HG02973 (cell line): ENCODE data around the gene LRRC28.

Experiments used
- ATAC-seq: cut with Tn5 transposase; IDR thresholded peaks from one replicate; pipeline ENCODE4 v1.9.1; 2021; ENCODE audit warnings: moderate library complexity; ENCODE audit not compliant: unreplicated experiment

The LRRC28 gene

GRCh38 chr15:99305761-99306505, 54.7 kb downstream of the LRRC28 start:
- no peak for ATAC-seq

GRCh38 chr15:99306694-99307338, 55.5 kb downstream of the LRRC28 start:
- no peak for ATAC-seq

- ATAC-seq: no peak
Observed at GRCh38 chr15:99307735-99308134, 56.5 kb downstream of the LRRC28 start.

DNA sequence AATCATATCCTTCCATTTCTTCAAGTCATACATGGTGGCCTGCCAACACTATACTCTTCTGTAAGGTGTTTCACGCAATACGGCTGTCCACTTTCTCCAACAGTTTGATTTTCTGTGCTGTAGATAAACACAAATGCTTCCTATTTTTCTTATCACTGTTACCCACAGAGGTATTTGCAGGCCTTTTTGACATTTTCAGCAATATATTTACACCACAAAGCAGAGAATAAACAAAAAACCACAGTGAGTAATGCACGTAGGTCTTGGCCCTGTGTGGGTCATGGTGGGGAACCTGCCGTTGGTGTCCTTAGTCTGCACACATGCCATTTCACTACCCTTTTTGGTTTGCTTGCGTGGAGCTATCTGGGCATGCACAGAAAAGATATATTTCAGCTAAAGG, 59.5 kb downstream of the LRRC28 start:
- no peak for ATAC-seq

- ATAC-seq: no peak
Observed at GRCh38 chr15:99312228-99312627, 60.9 kb downstream of the LRRC28 start.

DNA sequence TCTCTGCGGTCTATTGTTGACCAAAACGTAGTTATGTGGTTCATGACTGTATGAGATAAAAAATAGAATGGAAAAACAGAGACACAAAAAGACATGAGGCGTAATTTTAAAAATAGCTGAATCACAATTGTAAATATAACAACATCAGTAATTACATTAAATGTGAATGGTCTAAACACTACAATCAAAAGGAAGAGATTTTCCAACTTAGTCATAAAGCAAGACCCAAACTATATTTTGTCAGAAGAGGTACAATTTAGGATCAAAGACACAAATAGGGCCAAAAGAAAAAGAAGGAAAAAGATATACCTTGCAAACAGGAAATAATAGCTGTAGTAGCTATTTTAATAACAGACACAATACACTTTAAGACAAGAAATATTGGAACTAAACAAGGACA, 61.5 kb downstream of the LRRC28 start:
- ATAC-seq: no peak

- no peak for ATAC-seq
Observed at GRCh38 chr15:99315636-99316035, 64.4 kb downstream of the LRRC28 start.

DNA sequence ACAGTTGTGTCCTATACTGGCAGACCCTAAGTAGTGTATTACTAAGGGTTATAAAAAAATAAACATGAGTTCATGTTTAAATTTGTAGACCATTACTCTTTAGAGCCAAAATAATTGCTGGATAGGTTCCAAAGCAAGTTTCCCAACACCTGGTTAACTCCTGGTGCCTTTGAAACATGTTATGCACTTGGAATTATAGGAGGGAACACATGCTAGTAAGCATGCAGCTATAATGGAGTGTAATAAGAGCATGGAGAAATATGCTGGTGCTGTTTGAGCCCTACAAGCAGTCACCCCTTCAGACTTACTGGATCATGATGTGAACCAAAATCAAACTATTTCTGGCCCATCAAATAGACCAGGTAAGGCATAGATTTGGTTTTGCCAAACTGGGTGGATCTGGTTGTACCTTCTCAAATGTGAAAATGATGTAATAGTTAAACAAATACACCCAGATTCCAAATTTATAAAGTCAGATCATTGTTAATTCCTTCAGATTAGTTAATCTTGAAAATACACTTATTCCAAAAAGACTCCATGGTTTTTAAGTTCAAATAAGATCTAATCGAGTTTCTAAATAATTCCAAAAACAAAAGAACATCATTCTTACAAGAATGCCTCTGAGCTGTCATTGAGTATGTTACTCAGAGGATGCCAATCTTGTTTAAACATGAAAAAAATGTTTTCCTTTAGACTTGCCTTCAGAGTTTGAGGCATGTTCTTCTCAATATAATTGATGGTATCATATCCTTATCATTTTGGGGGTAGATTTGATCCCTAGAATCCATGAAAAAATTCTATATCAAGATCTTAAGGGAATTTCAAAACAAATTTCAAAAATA, 69.3 kb downstream of the LRRC28 start:
- no peak for ATAC-seq

DNA sequence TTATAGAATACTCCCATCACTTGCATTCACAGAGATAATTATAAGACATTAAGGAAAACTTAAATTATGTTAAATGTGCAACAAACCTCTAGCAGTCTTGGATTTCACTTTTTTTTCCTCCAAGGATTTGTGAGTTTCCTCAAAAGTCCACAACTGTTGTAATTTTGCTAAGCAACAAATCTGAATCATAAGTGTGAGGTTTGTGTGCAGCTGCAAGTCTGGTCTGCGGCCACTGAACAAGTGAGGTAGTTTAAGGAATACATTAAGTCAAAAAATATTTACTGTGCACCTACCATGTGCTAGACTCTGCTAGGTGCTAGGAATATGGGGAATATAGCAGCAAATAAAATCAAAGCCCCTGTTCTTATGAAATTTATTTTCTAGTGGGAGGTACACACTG, 70.2 kb downstream of the LRRC28 start:
- ATAC-seq: no peak

- ATAC-seq: no peak
Observed at GRCh38 chr15:99322643-99323405, 71.5 kb downstream of the LRRC28 start.

DNA sequence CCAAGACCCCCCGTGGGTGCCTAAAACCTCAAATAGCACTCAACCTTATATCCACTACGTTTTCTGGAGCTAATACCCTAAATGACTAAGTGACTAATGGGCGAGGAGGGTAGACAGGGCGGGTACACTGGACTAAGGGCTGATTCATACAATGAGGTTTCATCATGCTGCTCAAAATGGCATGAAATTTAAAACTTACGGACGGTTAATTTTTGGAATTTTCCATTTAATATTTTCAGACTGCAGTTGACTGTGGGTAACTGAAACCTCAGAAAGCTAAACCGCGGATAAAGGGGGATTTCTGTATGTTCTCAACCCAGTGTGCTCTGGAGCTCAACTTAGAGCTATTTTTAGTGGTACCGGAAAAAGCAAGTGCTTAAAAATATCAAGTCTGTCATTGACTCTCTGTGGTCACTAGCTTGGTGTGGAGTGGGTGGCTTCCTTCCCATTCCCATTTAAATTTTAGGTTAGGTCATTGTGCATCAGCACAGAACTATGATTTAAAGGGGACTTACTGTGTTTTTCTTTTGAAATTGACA, 72.9 kb downstream of the LRRC28 start:
- ATAC-seq: no peak

DNA sequence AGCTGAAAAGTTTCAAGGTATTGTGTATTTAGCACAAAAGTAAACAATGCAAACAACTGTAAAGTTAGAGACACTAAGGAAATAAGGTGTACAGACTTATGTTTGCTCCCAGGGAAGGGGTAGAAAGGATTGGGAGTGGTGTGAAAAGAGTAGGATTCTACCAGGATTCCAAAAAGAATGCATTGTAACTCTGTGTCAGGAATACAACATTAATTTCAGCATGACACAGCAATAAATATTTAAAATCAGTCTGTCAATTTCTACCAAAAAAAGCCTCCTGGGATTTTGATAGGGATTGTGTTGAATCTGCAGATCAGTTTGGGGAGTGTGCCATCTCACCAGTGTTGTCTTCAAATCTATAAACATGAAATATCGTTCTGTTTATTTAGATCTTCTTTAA, 73.4 kb downstream of the LRRC28 start:
- ATAC-seq: no peak

GRCh38 chr15:99326235-99326634, 75.0 kb downstream of the LRRC28 start:
- no peak for ATAC-seq

GRCh38 chr15:99328106-99329072, 77.1 kb downstream of the LRRC28 start:
- ATAC-seq: no peak

- no peak for ATAC-seq
Observed at GRCh38 chr15:99331381-99331780, 80.1 kb downstream of the LRRC28 start.

GRCh38 chr15:99333413-99333812, 82.1 kb downstream of the LRRC28 start:
- ATAC-seq: no peak

- ATAC-seq: no peak
Observed at GRCh38 chr15:99333981-99334380, 82.7 kb downstream of the LRRC28 start.

DNA sequence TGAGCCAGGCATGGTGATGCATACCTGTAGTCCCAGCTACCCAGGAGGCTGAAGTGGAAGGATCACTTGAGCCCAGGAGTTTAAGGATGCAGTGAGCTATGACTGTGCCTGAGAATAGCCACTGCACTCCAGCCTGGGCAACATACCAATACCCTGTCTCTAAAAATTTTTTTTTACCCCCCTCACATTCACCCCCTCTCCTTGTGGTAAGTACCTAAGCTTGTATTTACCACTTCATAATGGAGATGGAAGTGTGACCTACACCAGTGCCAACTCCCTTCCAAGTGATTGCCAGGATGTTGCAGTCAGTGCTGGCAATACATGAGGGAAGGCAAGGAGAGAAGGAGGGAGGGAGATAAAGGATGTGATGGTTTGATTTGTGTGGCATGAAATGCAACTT, 84.2 kb downstream of the LRRC28 start:
- ATAC-seq: no peak

- ATAC-seq: no peak
Observed at GRCh38 chr15:99336794-99337193, 85.5 kb downstream of the LRRC28 start.

GRCh38 chr15:99340347-99340746, 89.1 kb downstream of the LRRC28 start:
- no peak for ATAC-seq
